Breast epithelium (tissue), 3 donors: Measurements from ENCODE around the gene PDGFA.

Experiments
- POLR2A ChIP-seq: fragments of 450-650 bp; IDR thresholded peaks from one replicate; pipeline ENCODE4 v1.6.1; 2016; ENCODE audit warnings: antibody characterized with exemption, mild to moderate bottlenecking, moderate library complexity
- POLR2AphosphoS5 ChIP-seq, 3 donors: sonication (generic); formaldehyde crosslinking; IDR thresholded peaks; one replicate each; pipeline ENCODE4 v1.6.1; 2017; ENCODE audit warnings: antibody characterized with exemption in 3 of 3

- no peak for TF ChIP-seq POLR2A
- TF ChIP-seq POLR2AphosphoS5 (IDR thresholded peaks at IDR 0.05) = no peak
Observed at GRCh38 chr7:510131-510481, 9.5 kb downstream of the PDGFA start.
